GM21529 (cell line): Measurements from ENCODE around the gene ZNF281.
"Not testable (repeated sequence)": the region's sequence is repeated elsewhere in the genome, so short reads cannot be mapped to it uniquely, and the experiment has no call there.

ENCODE experiments used
- ATAC-seq: cut with Tn5 transposase; IDR thresholded peaks from one replicate; pipeline ENCODE4 v1.9.1; 2021; ENCODE audit not compliant: unreplicated experiment

Gene ZNF281

DNA sequence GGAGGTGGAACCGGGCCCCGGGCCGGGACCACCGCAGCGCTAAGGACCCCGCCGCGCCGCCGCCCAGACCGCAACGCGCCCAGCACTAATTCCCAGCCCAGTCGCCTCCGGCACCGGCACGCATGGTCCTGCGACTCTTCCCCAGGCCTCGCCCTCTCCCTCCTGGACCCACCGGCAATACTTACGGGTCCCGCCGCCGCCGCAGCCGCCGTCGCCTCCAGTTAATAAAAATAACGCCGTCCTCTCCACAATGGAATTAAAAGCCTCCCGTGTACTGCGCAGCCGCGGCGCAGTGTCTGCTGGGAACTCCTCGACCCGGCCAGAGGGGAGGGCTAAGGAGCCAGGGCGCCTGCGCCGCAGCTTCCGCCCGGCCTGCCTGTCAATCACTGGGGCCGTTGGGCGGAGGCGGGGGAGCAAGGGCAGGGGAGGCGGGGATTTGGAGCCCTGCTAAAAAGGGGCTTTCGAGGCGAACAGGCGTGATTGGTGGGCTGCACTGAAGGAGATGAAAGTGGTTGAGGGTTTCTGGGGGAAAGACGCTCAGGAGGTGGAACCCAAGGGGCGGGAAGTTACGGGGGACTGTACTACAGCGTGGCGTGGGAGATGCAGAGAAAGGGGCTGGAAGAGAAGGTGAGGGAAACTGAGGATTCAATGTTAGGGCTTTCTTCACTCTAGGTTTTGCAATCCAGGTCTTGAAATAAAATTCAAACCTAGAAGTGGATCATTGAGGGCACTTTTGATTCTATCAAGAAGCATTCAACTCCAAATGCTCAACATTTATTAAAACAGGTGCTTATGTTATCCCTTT is at the start of gene ZNF281:
Gene ZNF281 (minus strand): TSS at position 276 of the 805 bp plus-strand sequence. CDS start 331 bp downstream, outside the sequence.
- ATAC-seq: peak; percentile 96

DNA sequence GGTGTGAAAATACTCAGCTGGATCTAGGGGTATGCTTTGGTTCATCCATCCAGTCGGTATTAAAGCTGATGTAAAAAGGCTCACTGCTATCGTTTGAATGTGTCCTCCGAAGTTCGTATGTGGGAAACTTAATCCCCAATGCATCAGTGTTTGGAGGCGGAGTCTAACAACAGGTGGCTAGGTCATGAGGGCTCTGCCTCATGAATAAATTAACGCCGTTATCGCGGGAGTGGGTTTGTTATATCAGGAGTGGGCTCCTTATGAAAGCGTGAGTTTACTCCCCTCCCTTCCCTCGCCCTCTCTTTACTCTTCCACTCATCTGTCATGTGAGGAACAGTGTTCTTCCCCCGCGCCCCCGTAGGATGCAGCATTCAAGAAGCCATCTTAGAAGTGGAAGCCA is 48.9 kb upstream of the ZNF281 start:
- ATAC-seq: no peak

- ATAC-seq: no peak
These were observed 48.0 kb upstream of the ZNF281 start for GRCh38 chr1:200457810-200458209.

DNA sequence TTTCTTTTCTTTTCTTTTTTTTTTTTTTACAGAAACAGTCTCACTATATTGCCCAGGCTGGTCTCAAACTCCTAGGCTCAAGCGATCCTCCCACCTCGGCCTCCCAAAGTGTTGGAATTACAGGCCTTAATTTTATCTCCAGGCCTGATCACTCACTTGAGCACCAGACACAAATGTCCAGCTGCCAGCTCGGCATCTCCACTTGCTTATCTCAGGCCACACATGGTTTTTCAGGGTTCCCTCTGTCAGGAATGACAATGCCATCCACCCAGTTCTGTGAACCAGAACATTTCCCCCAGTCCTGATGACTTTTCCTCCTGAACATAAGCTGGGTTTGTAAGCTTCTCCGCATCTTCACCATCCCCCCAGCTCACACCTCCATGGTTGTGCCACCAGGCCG is 44.6 kb upstream of the ZNF281 start:
- no peak for ATAC-seq

- no peak for ATAC-seq
These were observed 43.7 kb upstream of the ZNF281 start for GRCh38 chr1:200453553-200453905.

DNA sequence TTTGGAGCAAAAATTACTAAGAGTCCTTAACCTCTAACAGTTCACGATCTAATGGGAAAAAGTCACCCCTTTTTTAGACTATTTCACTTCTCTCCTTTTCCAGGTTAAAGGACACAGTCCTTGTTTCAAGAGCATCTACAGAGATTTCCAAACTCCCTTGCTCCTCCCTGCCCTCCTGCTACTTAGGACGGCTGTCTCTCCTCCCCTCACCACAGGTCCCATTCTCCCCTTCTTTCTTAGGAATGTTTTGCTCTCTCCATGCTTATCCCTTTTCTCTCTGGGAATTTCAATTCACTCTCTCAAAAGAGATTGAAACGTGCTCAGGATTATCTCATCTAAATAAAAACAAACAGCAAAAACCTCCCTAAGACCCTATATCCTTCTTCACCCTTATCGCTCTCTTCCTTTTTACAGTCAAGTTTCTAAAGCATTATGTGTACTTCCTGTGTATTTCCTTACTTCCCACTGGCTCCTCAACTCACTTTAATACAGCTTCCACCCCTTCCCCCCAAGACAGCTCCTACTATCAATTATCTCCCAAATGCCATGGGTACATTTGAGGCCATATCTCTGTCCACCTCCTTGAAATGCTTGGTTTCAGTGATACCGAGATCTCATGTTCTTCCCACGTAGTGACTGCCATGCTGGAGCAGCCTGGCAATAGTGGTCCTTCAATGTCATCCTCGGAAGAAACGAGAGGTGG is 43.2 kb upstream of the ZNF281 start:
- ATAC-seq: no peak

DNA sequence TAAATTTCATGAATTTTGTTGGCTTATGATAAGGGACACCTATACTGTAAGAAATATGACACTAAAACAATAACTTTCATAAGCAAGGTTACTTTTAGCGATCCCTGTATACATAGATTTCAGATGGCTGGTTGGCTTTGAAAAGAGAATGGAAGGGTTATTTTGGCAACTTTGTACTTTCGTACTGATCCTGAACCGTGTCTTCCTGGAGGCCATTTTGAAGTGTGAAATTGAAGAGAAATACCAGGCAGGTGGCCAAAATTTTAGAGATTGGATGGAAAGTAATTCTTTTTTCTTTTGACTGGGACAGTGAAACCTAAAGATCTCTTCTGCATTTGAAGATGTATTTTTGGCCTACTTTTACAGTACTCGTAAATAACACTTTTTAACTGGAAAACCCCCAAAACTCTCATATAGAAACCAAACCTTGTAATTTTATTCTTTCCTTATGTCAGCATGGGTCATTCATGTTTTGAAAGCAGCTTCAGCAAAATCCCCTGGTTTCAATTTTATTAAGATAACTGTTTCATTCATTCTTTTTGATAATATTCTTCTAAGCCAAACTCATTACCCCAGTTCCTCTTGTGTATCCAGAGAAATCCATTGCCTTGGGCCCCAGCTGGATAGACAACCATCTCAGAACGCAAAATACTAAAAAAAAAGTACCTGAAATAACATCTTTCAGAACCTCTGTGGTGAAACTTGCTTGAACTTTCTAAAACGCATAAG is 38.4 kb upstream of the ZNF281 start:
- ATAC-seq: peak; percentile 97

- ATAC-seq: no peak
These were observed 35.4 kb upstream of the ZNF281 start for GRCh38 chr1:200445213-200445612.

- no peak for ATAC-seq
These were observed 34.6 kb upstream of the ZNF281 start for GRCh38 chr1:200444478-200444877.

DNA sequence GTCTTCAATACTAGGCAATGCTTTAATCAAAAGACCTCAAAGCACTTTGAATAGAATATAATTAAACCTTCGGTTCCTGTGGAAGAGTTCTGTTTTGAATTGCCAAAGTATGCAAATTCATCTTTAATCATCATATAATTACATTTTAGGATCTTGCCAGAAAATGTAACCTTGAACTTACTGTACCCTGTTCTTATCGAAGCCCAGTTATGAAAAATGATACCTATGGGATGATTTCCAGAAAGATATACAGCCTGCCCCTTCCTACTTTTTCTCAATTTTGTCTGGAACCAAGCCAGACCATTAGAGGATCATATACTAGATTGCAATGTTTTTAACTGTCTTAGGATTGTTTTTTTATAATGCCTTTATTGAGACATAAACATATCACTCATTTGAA is 34.0 kb upstream of the ZNF281 start:
- ATAC-seq: no peak

GRCh38 chr1:200442537-200443156 is 32.8 kb upstream of the ZNF281 start:
- no peak for ATAC-seq

DNA sequence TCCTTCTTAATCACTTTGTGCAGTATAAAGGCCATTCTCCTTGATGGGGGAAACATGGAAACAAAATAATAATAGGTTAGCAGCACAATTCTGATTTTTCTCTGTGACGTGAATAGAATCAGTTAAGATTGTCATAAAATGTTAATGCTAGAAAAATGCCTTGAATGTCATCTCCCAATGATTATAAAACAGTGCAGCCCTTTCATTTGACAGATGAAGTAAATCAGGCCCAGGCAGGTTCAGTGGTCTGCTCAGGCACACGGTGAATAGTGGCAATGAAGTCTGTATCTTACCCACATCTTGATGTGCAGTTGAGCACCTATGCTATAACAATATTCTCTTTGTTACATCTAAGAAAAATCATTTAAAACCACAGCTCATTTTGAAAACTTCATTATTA is 32.2 kb upstream of the ZNF281 start:
- ATAC-seq: no peak

DNA sequence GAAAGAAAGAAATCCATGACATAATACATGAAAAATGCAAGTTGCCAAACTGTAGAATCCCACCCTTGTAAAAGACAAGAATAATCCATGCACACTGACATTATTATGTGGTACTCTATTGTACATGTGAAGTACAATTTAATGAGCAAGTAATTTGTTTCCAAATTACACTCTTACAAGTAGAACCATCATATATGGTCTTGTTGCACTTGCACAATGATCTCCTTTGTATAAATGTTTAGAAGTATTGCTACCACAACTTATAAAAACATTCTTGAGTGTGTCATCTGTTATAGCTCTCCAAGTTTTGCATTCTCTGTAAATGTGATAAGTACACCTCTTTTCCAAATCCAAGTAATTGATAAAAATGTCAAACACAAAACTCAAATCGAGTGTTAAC is 29.1 kb upstream of the ZNF281 start:
- no peak for ATAC-seq

DNA sequence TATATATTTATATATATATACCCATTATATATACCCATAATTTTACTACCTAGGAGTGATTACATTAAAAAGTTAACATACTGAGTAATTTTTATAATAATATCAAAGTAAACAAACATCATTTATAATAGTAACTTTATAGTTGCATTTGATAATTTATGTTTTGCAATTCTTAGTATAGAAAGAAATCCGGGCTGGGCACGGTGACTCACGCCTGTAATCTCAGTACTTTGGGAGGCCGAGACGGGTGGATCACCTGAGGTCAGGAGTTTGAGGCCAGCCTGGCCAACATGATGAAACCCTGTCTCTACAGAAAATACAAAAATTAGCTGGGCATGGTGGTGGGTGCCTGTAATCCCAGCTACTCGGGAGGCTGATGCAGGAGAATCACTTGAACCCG is 28.6 kb upstream of the ZNF281 start:
- ATAC-seq: not testable (repeated sequence)

DNA sequence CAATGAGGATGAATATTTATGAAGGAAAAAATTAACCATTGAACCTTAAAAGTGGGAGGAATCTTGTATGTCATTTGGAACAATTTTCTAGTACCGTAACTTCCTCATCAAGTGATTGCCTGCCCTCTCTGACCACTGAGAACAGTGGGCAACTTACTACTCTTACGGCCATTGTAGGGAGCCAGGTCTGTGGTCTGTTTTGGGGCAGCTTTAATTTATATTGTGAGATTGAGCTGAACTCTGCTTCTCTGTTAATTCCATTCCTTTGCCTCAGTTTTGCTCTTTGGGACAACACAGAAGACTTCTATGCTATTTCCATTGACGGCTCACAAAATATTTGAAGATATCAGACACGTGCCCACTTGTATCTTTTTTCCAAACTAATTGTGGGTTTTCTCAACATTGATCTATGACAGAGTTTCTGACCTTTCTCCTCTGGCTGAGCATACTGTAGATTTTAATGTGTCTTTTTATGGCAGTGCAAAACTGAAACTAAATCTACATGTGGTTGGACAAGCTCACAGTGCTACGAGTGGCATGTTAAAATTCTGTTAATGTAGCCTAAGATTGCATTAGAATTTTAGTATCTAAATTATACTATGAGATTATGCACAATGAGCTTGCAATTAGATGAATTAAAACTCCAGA is 27.8 kb upstream of the ZNF281 start:
- peak; percentile 75 for ATAC-seq

- no peak for ATAC-seq
These were observed 27.3 kb upstream of the ZNF281 start for GRCh38 chr1:200437088-200437487.

GRCh38 chr1:200436436-200436835 is 26.6 kb upstream of the ZNF281 start:
- no peak for ATAC-seq

GRCh38 chr1:200435200-200435780 is 25.5 kb upstream of the ZNF281 start:
- ATAC-seq: no peak

DNA sequence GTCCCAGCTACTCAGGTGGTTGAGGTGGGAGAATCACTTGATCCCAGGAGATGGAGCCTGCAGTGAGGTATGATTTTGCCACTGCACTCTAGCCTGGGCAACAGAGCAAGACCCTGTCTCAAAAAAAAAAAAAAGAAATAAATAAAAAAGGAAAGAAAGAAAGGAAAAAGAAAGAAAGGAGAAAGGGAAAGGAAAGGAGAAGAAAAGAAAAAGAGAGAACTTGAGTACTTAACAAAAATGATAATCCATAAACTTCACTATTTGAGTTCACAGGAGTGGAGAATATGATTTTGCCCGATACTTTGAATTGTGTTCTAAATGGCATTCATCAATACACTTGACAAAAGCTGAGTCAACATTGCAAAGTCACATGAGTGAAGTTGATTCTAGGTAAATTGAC is 23.8 kb upstream of the ZNF281 start:
- ATAC-seq: no peak

DNA sequence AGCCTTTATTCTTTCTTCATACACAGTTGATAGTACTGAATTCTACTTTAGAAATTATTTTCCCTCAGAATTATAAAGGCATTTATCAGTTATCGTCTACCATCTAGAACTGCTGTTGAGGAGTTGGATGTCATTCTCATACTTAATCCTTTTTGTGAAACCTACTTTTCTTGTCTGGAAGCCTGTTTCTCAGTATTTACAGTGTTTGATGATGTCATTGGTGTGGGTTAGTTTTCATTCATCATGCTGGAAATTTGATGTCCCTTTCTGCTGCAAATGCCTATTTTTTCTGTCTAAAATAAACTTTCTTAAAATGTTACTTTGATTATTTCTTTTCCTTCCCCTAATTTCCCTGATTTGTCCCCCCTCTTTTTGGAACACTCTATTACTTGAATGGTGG is 22.8 kb upstream of the ZNF281 start:
- no peak for ATAC-seq
